Stimulated activated memory B cell treated with anti-CD40 and anti-IgM and Interleukin-4, amounts not matched to agents 10 μg/mL and 1 μg/mL and 100 μg/mL, for 72 hours (primary cell): Measurements from ENCODE around the gene ANKRD31.

ENCODE experiments used
- ATAC-seq: fragments of 150-1000 bp; cut with Tn5 transposase; 2 replicates; pipeline ENCODE4 v1.10.0; 2021
- H3K27ac Mint-ChIP-seq: one replicate; pipeline ENCODE4 v1.8.0; 2022; ENCODE audit warnings: mild to moderate bottlenecking, mixed read lengths
- H3K27me3 Mint-ChIP-seq: one replicate; pipeline ENCODE4 v1.8.0; 2022; ENCODE audit warnings: mixed read lengths
- H3K36me3 Mint-ChIP-seq: one replicate; pipeline ENCODE4 v1.8.0; 2022; ENCODE audit warnings: mixed read lengths
- H3K4me1 Mint-ChIP-seq: one replicate; pipeline ENCODE4 v1.8.0; 2022; ENCODE audit warnings: mixed read lengths
- H3K4me3 Mint-ChIP-seq: one replicate; pipeline ENCODE4 v1.8.0; 2022; ENCODE audit warnings: mild to moderate bottlenecking, moderate library complexity, mixed read lengths
- H3K9me3 Mint-ChIP-seq: one replicate; pipeline ENCODE4 v1.8.0; 2022; ENCODE audit warnings: mixed read lengths

The ANKRD31 gene

DNA sequence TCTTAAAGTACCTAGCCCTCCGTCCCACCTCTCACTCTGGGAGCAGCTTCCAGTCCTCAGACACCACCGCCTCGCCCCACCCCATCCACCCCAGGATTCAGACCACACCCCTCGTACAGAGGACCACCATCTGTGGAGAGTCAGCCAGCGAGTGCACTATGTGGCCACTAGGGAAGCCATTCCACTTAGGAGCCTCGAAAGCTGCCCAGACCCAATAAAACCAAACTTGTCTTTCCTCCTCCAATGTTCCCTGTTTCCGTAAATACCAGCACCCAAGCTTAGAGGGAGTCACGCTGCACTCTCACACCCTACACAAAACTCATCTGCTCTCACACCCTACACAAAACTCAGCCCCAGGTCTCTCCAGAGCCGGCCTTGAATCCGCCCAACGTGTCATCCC is 186.3 kb downstream of the ANKRD31 start:
- Mint-ChIP-seq H3K9me3 (no peaks in the 10 kb centered on the region), H3K4me1 (peaks cover 19% of the 10 kb centered on the region), H3K4me3 (no peak overlapping the region), H3K27me3 (peaks cover 49% of the 10 kb centered on the region), H3K36me3 (no peaks in the 10 kb centered on the region), H3K27ac (no peak overlapping the region)
- no peak for ATAC-seq

DNA sequence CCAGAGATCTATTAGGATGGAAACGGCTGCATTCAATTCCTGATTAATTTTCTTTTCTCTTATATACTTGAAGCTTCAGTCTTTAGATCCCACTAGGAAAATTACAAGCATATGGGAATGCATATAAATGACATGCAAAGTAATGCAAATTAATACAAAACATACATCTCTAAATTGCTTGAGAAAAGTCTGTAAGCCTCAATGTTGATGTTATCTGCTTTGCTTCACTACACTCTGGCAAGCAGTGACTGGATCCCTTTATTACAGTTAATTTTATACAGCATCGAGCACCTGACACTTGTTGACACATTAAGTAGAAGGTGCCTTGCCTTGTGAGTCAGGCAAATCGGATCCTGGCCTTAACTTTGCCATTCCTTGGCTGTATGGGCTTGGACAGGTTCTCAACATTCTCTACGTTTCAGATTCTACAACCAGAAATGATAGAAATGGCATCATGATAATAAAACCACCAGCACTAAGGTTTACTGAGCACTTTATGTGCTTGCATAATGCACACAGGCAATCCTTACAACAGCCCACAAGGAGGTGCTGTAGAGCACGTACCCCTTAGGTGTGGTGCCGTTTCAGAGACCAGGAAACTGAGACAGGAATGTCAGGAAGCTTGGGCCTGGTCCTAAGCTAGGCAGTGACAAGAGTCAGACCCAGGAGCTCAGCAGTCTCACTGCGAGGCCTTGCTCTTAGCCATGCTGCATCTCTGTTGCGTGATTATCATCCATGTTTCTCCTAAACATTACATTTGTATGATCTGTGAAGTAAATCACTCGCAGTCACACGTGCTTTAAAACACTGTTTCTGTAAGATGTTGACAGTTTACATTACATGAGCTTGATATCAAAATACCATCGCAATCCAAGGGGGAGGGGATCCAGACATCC is 187.0 kb downstream of the ANKRD31 start:
- H3K27ac Mint-ChIP-seq = no peak overlapping the region
- peaks cover 19% of the 10 kb centered on the region for H3K4me1 Mint-ChIP-seq

DNA sequence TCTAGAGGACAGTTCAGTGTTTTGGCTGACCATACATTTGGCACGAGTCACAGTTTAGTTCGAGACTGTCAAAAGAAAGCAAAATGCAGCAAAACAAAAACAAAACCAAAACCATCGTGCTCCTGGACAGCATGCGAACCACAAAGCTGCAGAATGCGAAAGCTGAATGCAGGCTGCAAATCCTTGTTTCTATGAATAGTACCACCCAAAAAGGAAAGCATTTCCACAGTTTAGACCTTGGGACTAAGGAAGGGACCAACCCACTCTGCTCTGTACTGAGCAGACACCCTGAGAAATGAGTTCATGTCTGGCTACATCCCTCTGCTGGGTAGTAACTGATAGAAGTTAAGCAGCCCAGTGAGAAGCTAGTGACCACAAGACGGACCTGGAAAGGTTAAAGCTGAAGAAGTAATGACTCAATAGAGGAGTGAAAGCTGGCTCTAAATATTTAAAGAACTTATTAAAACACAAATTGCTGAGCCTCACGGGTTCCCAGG is 188.2 kb downstream of the ANKRD31 start:
- Mint-ChIP-seq H3K27me3 (peaks cover 34% of the 10 kb centered on the region), H3K27ac (no peak overlapping the region), H3K9me3 (no peaks in the 10 kb centered on the region), H3K4me1 (peaks cover 13% of the 10 kb centered on the region), H3K36me3 (no peaks in the 10 kb centered on the region), H3K4me3 (no peak overlapping the region)
- ATAC-seq = no peak

More for the DNA sequence above, 187.0 kb downstream of the ANKRD31 start:
- Mint-ChIP-seq H3K36me3 (no peaks in the 10 kb centered on the region), H3K9me3 (no peaks in the 10 kb centered on the region), H3K4me3 (no peak overlapping the region), H3K27me3 (peaks cover 42% of the 10 kb centered on the region)
- ATAC-seq = no peak

DNA sequence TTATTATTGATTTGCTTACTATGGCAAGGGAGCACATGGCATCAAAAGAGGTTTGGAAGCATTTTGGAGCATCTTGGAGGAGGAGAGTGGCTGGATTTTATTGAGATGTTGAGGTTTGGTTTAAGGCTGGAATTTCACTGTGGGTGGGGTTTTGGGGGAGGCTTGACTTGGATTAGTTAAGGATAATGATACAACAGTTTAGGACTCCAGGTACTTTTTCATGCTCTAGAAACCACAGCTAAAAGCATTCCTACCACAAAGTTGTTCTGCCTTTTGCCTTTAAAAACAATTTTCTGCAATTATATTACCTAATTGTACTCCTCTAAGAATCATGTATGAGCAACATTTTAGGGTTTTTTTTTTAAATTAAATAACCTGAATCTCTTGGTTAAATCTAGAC is 189.3 kb downstream of the ANKRD31 start:
- Mint-ChIP-seq H3K27me3 (peaks cover 41% of the 10 kb centered on the region), H3K9me3 (no peaks in the 10 kb centered on the region), H3K36me3 (no peaks in the 10 kb centered on the region), H3K27ac (no peak overlapping the region), H3K4me1 (peaks cover 12% of the 10 kb centered on the region), H3K4me3 (no peak overlapping the region)
- no peak for ATAC-seq

DNA sequence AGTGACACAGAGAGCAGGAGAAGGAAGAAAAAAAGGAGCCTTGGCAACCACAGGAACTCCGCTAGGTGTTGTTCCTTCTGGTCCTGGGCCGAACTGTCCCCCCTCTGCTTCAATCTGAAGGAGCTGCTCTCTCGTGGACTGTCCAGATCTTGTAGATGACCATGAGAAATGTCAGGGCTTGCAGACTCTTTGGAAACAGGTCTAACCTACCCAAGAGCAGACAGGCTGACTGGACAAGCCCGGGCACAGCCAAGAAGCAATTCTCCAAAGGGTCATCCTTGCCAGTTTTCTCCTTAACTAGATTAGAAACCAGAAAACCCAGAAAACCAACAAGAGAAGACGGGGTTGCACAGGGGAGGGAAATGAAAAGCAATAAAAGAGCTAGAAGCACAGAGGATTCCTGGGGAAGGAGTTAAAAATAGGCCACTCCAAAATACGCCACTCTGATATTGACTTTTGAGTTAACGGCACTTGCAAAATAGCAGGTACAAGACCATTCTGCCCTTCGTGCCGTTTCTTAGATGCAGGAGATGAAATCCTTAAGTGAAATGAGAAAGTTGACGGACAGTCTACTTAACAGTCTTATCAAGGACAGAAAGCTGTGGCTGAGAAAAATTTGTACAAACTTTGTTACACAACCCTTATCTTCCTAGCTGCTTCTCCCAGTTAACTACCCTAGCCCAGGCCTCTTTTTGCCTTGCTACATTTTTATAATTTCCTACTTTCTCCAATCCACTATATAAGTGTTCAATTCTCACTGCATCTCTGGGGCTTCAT is 190.1 kb downstream of the ANKRD31 start:
- ATAC-seq = no peak
- Mint-ChIP-seq H3K4me3 (no peak overlapping the region), H3K27ac (no peak overlapping the region), H3K4me1 (peaks cover 3% of the 10 kb centered on the region), H3K9me3 (no peaks in the 10 kb centered on the region), H3K36me3 (no peaks in the 10 kb centered on the region), H3K27me3 (peaks cover 35% of the 10 kb centered on the region)

DNA sequence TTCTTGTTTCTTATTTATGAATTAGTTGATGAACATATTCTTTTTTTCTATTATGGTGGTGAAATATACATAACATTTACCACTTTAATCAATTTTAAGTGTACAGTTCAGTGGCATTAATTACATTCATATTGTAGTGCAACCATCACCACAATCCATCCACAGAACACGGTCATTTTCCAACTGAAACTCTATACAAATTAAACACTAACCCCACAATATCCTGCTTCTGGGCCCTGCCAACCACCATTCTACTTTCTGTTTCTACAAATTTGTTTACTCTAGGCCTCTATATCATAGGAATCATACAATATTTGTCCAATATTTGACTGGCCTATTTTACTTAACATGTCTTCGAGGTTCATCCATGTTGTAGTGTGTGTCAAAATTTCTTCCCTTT is 191.6 kb downstream of the ANKRD31 start:
- ATAC-seq = no peak
- Mint-ChIP-seq H3K36me3 (no peaks in the 10 kb centered on the region), H3K4me3 (no peak overlapping the region), H3K4me1 (no peaks in the 10 kb centered on the region), H3K27ac (no peak overlapping the region), H3K9me3 (no peaks in the 10 kb centered on the region), H3K27me3 (peaks cover 25% of the 10 kb centered on the region)

DNA sequence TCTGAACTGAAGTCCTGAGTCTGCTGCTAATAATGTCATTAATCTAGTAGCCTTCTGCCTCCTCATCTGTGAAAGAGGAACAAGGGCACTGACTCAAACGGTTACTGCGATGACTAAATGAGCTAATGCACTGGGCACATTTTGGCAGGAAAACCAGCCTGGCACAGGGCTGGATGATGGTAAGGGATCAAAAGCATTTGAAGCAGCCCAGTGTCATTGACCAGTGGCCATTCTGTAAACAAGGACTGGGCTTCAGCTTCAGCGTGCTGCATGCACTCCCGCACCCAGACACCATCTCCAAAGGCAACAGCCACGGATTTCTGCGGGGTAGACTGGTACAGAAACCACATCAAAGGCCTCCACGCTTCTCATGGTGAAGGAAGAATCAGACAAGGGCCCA is 192.3 kb downstream of the ANKRD31 start:
- no peak overlapping the region for H3K4me3 Mint-ChIP-seq
- ATAC-seq = peak; percentile 55
- peaks cover 25% of the 10 kb centered on the region for H3K27me3 Mint-ChIP-seq
- no peaks in the 10 kb centered on the region for H3K36me3 Mint-ChIP-seq
- H3K4me1 Mint-ChIP-seq = no peaks in the 10 kb centered on the region
- no peaks in the 10 kb centered on the region for H3K9me3 Mint-ChIP-seq
- H3K27ac Mint-ChIP-seq = no peak overlapping the region

DNA sequence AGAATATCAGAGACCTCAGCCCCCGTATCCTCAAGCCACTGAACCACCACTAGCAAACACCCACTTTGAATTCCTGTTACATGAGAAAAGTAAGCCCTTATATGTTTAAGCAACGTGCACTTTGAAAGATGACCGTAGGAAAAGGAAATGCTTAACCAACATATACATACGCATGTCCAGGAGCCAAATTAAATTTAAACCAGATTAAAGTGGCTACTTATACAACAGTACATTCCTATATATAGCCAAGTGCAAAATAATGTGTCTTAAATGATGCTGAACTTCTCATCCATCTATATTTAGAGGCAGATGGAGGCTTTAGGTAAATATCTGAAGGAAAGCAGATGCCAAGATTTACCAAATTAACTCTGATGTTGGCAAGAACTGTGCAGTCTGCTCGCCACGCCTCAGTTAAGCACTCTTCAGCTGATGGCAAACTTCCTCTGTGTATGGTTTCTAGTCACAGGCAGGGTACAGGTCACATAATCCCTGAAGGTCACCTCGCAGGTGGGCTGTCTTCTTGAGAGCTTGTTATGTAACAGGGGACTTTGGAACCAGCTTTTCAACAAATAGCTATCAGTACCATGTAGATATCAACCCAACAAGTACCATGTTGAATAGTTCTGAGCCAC is 192.9 kb downstream of the ANKRD31 start:
- no peak overlapping the region for H3K27ac Mint-ChIP-seq

DNA sequence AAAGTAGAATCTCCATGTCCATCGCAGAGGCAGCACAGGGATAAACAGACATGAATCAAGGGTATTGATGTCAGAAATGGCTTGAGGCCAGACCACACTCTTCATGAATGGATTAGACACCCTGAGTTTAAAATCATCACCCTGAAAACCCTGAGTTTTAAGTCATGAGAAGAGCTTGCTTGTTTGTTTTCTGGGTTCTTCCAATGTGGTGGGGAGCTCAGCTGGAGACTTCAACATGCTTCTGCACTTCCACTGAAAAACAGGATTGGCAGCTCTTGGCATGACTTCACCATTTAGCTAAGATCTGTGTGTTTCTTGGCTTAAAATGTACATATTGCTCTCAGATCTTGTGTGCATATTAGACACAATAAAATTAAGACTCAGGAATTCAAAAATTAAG is 194.2 kb downstream of the ANKRD31 start:
- Mint-ChIP-seq H3K36me3 (no peaks in the 10 kb centered on the region), H3K4me1 (no peaks in the 10 kb centered on the region), H3K27ac (no peak overlapping the region), H3K27me3 (peaks cover 25% of the 10 kb centered on the region), H3K4me3 (no peak overlapping the region), H3K9me3 (no peaks in the 10 kb centered on the region)
- no peak for ATAC-seq

More for the DNA sequence above, 192.9 kb downstream of the ANKRD31 start:
- ATAC-seq = no peak
- Mint-ChIP-seq H3K4me3 (no peak overlapping the region), H3K36me3 (no peaks in the 10 kb centered on the region), H3K27me3 (peaks cover 25% of the 10 kb centered on the region), H3K9me3 (no peaks in the 10 kb centered on the region), H3K4me1 (no peaks in the 10 kb centered on the region)

DNA sequence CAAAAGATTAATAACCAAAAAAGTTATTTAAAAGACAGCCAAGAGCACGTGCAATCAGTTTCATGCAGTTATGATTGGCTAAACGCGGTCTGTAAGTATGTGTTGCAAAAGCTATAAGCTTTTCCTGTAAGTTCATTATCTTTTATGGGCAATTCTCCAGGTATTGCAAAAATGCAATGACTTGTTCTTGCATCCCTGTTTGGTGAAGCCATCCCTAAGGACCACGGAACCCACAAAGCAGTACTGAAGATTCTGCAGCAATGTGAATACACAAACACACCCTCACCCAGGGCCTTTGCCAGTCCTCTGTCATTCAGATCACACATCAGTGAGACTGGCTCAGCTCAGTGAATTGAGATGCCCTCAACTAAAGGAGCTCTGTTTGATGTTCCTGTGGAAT is 195.7 kb downstream of the ANKRD31 start:
- Mint-ChIP-seq H3K27ac (no peak overlapping the region), H3K4me3 (no peak overlapping the region), H3K4me1 (no peaks in the 10 kb centered on the region), H3K9me3 (no peaks in the 10 kb centered on the region), H3K27me3 (peaks cover 25% of the 10 kb centered on the region), H3K36me3 (no peaks in the 10 kb centered on the region)
- no peak for ATAC-seq

DNA sequence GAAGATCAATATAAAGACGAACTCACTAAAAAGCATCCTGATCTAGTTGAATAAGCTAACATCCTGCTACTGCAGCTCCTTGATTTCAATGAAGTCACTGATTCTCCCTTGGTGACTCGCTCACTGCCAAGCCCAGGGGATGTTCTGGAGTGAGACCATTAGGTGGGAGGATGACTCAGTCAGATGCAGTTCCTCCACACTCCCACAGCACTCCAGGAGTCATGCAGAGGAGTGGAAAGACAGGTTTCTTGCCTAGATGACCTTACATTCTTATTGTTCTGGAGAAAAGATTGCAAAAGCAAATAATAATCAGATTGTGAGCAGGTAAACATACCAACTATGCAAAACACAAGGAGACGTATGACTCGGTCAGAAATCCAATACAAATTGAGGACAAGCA is 199.6 kb downstream of the ANKRD31 start:
- no peak for ATAC-seq
- no peaks in the 10 kb centered on the region for H3K36me3 Mint-ChIP-seq
- H3K9me3 Mint-ChIP-seq = no peaks in the 10 kb centered on the region
- H3K4me1 Mint-ChIP-seq = no peaks in the 10 kb centered on the region
- no peak overlapping the region for H3K4me3 Mint-ChIP-seq
- peaks cover 8% of the 10 kb centered on the region for H3K27me3 Mint-ChIP-seq
- no peak overlapping the region for H3K27ac Mint-ChIP-seq

DNA sequence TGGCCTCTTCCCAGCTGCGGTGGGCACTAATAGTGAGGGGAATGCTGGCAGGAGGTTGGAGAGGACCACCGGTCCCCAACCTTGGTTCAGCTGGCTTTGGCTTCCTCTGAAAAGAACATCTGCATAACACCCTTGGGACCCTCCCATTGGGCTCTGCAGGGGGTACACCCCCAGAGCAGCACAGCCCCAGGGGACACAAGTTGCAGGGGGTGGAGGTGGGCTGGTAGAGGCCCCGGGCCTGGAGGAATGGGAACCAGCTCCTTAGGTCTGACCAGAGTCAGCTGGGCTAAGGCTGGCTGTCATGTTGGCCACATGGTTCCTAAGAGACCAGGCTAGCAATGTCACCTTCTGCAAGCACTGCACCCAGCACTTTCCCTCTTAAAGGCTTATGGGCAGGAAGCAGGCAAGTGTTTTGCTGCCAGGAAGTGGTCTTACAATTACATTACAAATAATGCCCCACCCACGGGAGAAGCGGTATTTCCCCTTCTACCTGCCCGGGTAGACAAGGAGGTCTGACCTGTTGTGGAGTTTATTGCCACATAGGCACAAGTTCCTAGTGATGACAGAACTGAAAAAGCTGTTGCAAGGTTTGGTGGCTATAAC is 202.4 kb downstream of the ANKRD31 start:
- peak; percentile 44 for ATAC-seq
- no peaks in the 10 kb centered on the region for H3K9me3 Mint-ChIP-seq
- H3K27ac Mint-ChIP-seq = no peak overlapping the region
- H3K36me3 Mint-ChIP-seq = no peaks in the 10 kb centered on the region
- H3K27me3 Mint-ChIP-seq = no peaks in the 10 kb centered on the region
- no peaks in the 10 kb centered on the region for H3K4me1 Mint-ChIP-seq
- no peak overlapping the region for H3K4me3 Mint-ChIP-seq

DNA sequence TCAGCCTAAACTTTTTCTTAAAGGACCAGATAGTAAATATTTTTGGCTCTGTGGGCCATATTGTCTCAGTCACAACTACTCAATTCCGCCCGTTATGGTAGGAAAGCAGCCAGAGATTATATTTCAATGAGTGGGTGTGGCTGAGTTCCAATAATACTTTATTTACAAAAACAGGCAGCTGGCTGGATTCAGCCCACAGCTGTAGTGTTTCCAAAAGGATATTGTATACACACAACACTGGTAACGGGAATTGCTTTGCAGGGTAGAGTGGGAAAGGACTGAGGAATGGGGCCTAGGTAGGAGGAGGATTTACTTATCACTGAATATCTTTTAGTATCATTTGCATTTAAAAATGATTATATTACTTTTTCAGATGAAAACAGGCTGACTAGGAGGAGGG is 205.3 kb downstream of the ANKRD31 start:
- no peak for ATAC-seq
- Mint-ChIP-seq H3K4me3 (no peak overlapping the region), H3K27me3 (no peaks in the 10 kb centered on the region), H3K9me3 (no peaks in the 10 kb centered on the region), H3K27ac (no peak overlapping the region), H3K4me1 (no peaks in the 10 kb centered on the region), H3K36me3 (no peaks in the 10 kb centered on the region)

DNA sequence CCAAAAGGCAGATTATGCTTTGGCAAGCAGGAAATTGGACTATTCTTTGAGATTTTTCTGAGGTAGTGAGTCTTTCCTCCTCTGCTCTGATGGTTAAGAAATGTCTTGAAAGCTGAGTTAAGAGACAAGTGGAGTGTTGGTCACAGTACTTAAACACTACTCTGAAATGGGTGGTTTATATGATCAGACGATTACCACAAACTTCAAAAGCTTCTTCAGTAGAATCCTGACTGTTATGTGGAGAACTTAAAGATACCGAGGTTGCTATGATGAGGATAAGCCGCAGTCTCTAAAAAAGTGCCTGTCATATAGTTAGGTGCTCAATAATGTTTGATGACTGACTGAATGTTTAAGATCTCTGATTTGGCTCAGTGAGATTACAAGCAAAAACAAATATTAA is 208.6 kb downstream of the ANKRD31 start:
- ATAC-seq = no peak
- Mint-ChIP-seq H3K27me3 (peaks cover 14% of the 10 kb centered on the region), H3K4me1 (no peaks in the 10 kb centered on the region), H3K4me3 (no peak overlapping the region), H3K9me3 (no peaks in the 10 kb centered on the region), H3K27ac (no peak overlapping the region), H3K36me3 (no peaks in the 10 kb centered on the region)
